ENCODE measurements around the gene FAM98B. TPM values are rescaled to one million over a fixed set of nuclear protein-coding genes. Genes with fewer than 3 reads are reported as not detected.
"Not testable (repeated sequence)": the region's sequence is repeated elsewhere in the genome, so short reads cannot be mapped to it uniquely, and the experiment has no call there.

Gene FAM98B
- polyA plus RNA-seq (ENCODE audit: insufficient read length in 10 of 10) = 10 to 100 TPM; 21.0 to 41.1 (median 33.9) TPM
- long read RNA-seq, donor 1 = 0 reads
- long read RNA-seq, donor 2, full-length matches to known transcripts = 2 of 2 reads
- long read RNA-seq, donor 2, partial matches to known transcripts = 0 of 2 reads
- long read RNA-seq, donor 2, other reads (novel, unspliced or antisense) = 0 of 2 reads
- long read RNA-seq, donor 3 = 0 reads
- long read RNA-seq, donor 4, full-length matches to known transcripts = 2 of 2 reads
- long read RNA-seq, donor 4, partial matches to known transcripts = 0 of 2 reads
- long read RNA-seq, donor 4, other reads (novel, unspliced or antisense) = 0 of 2 reads
- long read RNA-seq, donor 5, full-length matches to known transcripts = 4 of 9 reads
- long read RNA-seq, donor 5, partial matches to known transcripts = 5 of 9 reads
- long read RNA-seq, donor 5, other reads (novel, unspliced or antisense) = 0 of 9 reads
- long read RNA-seq, donor 6, full-length matches to known transcripts = 3 of 3 reads
- long read RNA-seq, donor 6, partial matches to known transcripts = 0 of 3 reads
- long read RNA-seq, donor 6, other reads (novel, unspliced or antisense) = 0 of 3 reads
- long read RNA-seq, donor 7, full-length matches to known transcripts = 5 of 5 reads
- long read RNA-seq, donor 7, partial matches to known transcripts = 0 of 5 reads
- long read RNA-seq, donor 7, other reads (novel, unspliced or antisense) = 0 of 5 reads
- long read RNA-seq, donor 8, full-length matches to known transcripts = 4 of 4 reads
- long read RNA-seq, donor 8, partial matches to known transcripts = 0 of 4 reads
- long read RNA-seq, donor 8, other reads (novel, unspliced or antisense) = 0 of 4 reads
- long read RNA-seq, donor 9, full-length matches to known transcripts = 2 of 2 reads
- long read RNA-seq, donor 9, partial matches to known transcripts = 0 of 2 reads
- long read RNA-seq, donor 9, other reads (novel, unspliced or antisense) = 0 of 2 reads

DNA sequence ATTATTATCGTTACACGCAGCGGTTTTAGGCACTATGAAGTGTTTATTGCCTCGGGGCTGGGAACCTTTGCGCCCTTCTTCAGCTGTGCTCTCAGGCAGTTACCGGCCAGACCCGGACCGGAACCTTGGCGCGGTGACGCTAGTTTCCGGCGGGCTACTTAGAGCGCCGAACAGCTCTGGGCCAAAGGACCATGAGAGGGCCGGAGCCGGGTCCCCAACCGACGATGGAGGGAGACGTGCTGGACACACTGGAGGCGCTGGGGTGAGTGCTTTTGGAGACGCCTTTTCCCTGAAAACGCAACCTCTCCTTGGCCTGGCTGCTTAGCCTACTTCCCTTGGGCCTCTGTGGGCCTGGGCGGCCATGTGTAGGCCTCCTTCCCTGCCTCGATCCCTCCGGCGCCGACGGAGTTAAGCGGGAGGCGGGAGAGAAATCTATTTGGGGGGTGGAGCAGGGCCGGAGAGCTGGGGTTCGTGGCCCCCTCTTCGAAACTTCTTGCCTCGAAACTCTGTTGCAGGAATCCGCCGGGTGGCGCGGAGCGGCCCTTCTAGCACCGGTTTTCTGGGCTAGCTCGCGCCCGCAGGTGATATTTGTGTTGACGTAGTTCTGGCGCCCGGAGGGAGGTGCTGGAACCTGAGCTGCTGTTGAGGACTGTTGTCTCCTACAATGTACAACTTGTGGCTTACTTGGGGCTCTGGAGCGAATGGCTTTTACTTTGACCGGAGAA is at the start of gene FAM98B:
FAM98B (plus strand) TSS at position 157 of the 725 bp plus-strand sequence; CDS start at position 192, 35 bp downstream.
- DNase-seq = peak; percentile 93 to 98 (median 94)

- no peak for DNase-seq
Measured at GRCh38 chr15:38406436-38406835, 47.5 kb upstream of the FAM98B start.

DNA sequence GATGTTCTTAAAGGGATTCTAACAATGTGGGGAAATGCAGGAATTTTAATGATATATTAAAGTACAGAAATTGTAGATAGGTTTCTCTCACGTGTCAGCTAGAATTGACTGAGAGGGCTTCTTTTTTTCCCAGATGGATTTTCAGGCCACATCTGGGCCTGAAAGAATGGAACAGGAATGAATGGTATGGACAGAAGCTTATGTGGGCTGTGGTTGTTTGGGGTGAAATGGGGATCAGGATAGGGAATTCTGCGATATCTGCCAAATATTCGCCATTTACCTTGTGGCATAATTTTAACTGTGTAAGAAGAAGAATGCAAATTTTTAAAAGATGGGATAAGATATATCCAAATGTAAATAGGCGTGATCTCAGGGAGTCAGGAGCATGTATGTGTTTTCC is 45.4 kb upstream of the FAM98B start:
- DNase-seq = no peak

DNA sequence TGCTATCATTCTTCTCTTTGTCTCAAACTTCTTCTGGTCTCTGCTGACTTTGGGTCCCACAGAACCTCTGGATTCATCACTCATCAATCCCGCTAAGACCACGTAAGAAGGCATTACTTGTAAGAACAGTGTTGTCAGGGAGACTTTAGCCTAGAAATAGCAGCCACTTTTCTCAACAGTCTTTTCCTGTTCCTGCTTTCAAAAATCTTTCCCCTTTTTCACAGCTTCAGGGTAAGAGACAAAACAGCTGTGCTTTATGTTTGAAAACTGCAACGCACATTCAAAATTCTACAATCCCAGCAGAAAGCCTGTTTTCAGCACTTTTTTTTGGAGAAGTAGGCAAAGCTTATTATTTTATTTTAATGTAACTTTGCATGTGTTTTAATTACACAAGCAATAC is 42.0 kb upstream of the FAM98B start:
- DNase-seq = peak in 1 of 3 donors; percentile 48

- peak in 1 of 3 donors; percentile 26 for DNase-seq
Measured at GRCh38 chr15:38412466-38412865, 41.5 kb upstream of the FAM98B start.

DNA sequence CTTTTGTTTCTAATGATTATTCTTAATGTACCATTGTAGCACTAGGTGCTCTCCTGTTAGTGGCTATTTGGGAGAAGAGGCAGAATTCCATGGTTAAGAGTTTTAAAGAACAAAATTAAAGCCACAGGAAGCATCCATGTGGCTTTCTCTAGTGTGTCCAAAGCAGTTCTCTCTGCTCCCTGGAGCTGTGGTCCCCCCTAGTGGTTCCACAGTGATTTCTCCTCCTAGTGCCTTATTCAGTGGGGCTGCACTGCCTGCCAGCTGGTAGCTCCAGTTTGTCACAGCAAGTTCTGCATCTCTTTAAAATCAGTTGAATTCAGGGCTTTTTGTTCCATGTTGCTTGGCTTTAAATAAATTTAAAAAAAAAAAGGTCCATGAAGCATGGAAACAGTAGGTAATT is 39.6 kb upstream of the FAM98B start:
- peak; percentile 55 to 79 (median 67) for DNase-seq

- no peak for DNase-seq
Measured at GRCh38 chr15:38421069-38421690, 32.7 kb upstream of the FAM98B start.

DNA sequence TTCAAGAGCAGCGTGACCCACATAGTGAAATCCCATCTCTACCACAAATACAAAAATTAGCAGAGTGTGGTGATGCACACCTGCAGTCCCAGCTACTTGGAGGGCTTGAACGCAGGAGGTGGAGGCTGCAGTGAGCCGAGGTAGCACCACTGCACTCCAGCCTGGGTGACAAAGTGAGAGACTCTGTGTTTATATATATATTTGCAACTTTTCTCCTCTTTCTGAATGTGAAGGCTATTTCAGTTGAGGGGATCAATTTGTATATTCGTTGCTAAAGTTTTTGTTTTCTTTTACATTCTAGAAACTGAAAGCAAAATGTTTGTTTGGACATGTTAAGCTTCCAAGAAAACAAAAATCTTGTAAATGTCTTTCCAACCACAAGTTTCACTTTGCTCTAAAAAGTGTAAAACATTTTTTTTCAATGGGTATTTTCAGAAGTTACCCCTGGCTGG is 29.8 kb upstream of the FAM98B start:
- no peak for DNase-seq

GRCh38 chr15:38425269-38425668 is 28.7 kb upstream of the FAM98B start:
- no peak for DNase-seq

- DNase-seq = no peak
Measured at GRCh38 chr15:38427380-38427779, 26.5 kb upstream of the FAM98B start.

DNA sequence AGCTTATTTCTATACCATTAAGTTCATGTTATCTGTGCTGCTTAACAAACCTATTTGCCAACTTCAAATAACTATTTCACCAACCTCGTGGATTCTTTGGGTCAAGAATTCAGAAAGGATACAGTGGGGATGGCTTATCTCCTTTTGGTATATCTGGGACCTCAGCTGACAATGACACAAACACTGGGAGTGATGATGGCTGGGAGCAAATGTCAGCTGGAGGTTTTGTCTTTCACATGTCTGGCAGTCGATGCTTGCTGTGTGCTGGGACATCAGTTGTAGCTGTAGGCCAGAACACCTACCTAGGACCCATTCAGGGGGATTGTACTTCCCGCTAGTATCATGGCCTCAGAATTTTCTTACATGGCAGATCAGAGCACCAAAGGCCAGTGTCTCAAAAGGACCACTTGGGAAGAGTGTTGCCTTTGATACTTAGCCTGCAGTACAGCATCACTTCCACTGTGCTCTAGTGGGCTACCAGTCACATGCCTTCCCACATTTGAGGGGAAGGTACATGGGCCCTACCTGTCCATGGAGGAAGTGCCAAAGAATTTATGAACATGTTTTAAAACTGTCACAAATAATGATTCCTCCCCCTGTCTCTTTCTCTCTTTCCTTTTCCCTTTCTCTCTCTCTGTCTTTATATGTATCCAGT is 23.7 kb upstream of the FAM98B start:
- no peak for DNase-seq

- DNase-seq = no peak
Measured at GRCh38 chr15:38436993-38437392, 16.9 kb upstream of the FAM98B start.

DNA sequence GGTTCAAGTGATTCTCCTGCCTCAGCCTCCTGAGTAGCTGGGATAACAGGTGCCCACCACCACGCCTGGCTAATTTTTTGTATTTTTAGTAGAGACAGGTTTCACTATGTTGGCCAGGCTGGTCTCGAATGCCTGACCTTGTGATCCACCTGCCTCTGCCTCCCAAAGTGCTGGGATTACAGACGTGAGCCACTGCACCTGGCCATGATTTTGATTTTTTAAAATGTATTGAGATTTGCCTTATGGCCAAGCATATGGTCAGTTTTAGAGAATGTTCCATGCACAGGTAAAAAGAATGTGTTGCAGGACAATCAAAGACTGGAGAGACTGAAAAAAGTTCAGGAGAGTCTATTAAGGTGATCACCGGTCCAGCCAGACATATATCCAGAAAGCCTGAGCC is 16.3 kb upstream of the FAM98B start:
- DNase-seq = not testable (repeated sequence)

GRCh38 chr15:38438031-38438986 is 15.6 kb upstream of the FAM98B start:
- no peak for DNase-seq

- DNase-seq = peak; percentile 42 to 76 (median 67)
Measured at GRCh38 chr15:38440353-38441129, 13.4 kb upstream of the FAM98B start.

GRCh38 chr15:38441130-38441519 is 12.8 kb upstream of the FAM98B start:
- no peak for DNase-seq

GRCh38 chr15:38454696-38455090 is 766 bp downstream of the FAM98B start:
- DNase-seq = no peak

DNA sequence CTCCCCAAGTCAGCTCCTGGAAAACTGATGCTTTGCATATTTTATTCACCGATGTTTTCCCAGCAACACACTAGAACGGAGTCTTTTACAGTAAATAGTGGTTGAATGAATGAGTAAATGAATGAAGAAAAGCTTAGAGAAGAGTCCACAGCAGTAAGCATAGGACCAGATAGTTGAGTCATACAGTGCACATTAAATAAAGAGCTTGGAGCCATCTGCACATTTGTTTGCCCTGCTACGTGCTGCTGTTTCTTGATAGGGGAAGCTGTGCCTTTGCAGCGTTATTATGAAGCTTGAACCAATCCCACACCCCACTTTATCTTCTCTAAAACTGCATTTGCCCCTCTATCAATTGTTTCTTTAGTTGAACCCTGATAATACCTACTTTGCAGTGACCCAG is 1.2 kb downstream of the FAM98B start:
- DNase-seq = no peak

- no peak for DNase-seq
Measured at GRCh38 chr15:38458646-38459045, 4.7 kb downstream of the FAM98B start.

All from muscle of back (tissue), 13 donors.